ENCODE measurements around the gene TUBA1C.
A peak's percentile ranks its signal among the peaks of the same experiment; 100 is the strongest.

Gene TUBA1C

DNA sequence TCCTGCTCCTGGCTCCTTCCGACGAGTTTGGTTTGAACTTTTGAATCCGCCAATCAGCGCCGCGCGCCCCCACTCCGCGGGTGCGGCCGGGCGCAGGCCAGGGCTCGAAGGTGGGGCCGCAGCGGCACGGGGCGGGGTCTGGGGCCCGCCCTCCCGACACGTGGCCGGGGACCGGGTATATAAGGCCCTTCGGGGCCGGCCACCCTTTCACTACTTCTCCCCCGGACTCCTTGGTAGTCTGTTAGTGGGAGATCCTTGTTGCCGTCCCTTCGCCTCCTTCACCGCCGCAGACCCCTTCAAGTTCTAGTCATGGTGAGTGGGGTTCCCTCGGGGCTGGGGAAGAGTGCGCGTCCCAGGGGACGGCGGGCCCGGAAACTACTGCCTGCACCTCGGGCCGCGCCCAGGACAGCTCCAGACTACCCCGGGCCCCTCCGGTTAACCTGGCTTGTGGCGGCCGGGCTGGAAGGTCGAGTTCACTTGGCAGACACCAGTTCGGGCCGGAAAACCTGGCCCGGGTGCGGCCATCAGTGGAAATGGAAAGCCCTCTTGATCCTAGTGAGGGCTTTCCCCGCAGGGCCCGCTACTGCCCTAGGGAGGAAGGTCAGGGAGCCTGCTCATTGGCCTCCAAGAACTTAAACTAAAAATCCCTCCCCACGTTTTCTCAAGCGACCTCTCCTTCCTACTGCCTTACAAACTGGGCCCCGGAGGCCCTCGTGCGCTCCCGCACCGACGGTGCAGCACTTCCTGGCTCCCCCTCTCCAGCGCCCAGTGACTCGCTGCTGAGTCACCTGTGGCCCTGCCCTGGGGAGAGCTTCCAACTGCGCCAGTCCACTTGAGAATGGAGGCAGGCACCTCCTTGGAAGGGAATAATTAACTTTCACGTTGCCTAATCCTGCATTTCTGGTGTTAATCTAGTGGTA is at the start of gene TUBA1C (continued):
- TF ChIP-seq, protein P1, sequence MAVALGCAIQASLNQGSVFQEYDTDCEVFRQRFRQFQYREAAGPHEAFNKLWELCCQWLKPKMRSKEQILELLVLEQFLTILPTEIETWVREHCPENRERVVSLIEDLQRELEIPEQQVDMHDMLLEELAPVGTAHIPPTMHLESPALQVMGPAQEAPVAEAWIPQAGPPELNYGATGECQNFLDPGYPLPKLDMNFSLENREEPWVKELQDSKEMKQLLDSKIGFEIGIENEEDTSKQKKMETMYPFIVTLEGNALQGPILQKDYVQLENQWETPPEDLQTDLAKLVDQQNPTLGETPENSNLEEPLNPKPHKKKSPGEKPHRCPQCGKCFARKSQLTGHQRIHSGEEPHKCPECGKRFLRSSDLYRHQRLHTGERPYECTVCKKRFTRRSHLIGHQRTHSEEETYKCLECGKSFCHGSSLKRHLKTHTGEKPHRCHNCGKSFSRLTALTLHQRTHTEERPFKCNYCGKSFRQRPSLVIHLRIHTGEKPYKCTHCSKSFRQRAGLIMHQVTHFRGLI (tag by site-specific recombination; IDR thresholded peaks at IDR 0.05) = peak; percentile 9; the same call in 1 of the 2 replicates
- TF ChIP-seq KLF8 (tag by site-specific recombination; IDR thresholded peaks at IDR 0.05) (peak; percentile 58), ZNF747 (tag by site-specific recombination; IDR thresholded peaks at IDR 0.05) (no peak), EGR2 (tag by site-specific recombination; IDR thresholded peaks at IDR 0.05; ENCODE audit: low read depth) (no peak; the same call in 1 of the 2 replicates), ZNF394 (tag by site-specific recombination; IDR thresholded peaks at IDR 0.05; ENCODE audit: borderline replicate concordance) (peak; percentile 60), KLF1 (tag by site-specific recombination; IDR thresholded peaks at IDR 0.05) (peak; percentile 63; the same call in 1 of the 2 replicates), SALL2 (tag by site-specific recombination; IDR thresholded peaks at IDR 0.05; ENCODE audit: borderline replicate concordance) (no peak), GLI2 (tag by site-specific recombination; IDR thresholded peaks at IDR 0.05; ENCODE audit: borderline replicate concordance, low read depth) (no peak), SP3 (tag by site-specific recombination; IDR thresholded peaks at IDR 0.05) (0 out of 2 replicates have a peak, but pooled peaks have one; percentile 49), ZNF146 (tag by site-specific recombination; IDR thresholded peaks at IDR 0.05) (no peak; the same call in none of the 2 replicates), ZNF132 (tag by site-specific recombination; IDR thresholded peaks at IDR 0.05; ENCODE audit: borderline replicate concordance) (no peak), ZNF488 (tag by site-specific recombination; IDR thresholded peaks at IDR 0.05) (no peak), ZNF629 (tag by site-specific recombination; IDR thresholded peaks at IDR 0.05) (peak; percentile 75), ZSCAN5A (tag by site-specific recombination; IDR thresholded peaks at IDR 0.05) (no peak), ZNF366 (tag by site-specific recombination; conservative IDR thresholded peaks at IDR 0.05) (peak; percentile 75), ZFHX2 (tag by site-specific recombination; conservative IDR thresholded peaks at IDR 0.05) (peak; percentile 14; the same call in 1 of the 2 replicates), ZNF426 (tag by site-specific recombination; IDR thresholded peaks at IDR 0.05) (no peak), KLF9 (tag by site-specific recombination; IDR thresholded peaks at IDR 0.05; ENCODE audit: low read depth) (peak; percentile 75), SCRT1 (tag by site-specific recombination; IDR thresholded peaks at IDR 0.05; ENCODE audit: borderline replicate concordance) (peak; percentile 92), YY2 (tag by site-specific recombination; IDR thresholded peaks at IDR 0.05) (peak; percentile 53; the same call in 1 of the 2 replicates), FEZF1 (tag by site-specific recombination; IDR thresholded peaks at IDR 0.05) (no peak), ZSCAN23 (tag by site-specific recombination; IDR thresholded peaks at IDR 0.05) (peak; percentile 19; the same call in 1 of the 2 replicates), YY1 (tag by site-specific recombination; IDR thresholded peaks at IDR 0.05) (peak; percentile 67), ZNF707 (tag by site-specific recombination; IDR thresholded peaks at IDR 0.05) (no peak), ZNF555 (tag by site-specific recombination; conservative IDR thresholded peaks at IDR 0.05) (no peak), ZNF623 (tag by site-specific recombination; IDR thresholded peaks at IDR 0.05) (peak; percentile 17; the same call in 1 of the 2 replicates), ZNF670 (tag by site-specific recombination; IDR thresholded peaks at IDR 0.05; ENCODE audit: low read depth) (no peak)
- TF ChIP-seq, protein P2, sequence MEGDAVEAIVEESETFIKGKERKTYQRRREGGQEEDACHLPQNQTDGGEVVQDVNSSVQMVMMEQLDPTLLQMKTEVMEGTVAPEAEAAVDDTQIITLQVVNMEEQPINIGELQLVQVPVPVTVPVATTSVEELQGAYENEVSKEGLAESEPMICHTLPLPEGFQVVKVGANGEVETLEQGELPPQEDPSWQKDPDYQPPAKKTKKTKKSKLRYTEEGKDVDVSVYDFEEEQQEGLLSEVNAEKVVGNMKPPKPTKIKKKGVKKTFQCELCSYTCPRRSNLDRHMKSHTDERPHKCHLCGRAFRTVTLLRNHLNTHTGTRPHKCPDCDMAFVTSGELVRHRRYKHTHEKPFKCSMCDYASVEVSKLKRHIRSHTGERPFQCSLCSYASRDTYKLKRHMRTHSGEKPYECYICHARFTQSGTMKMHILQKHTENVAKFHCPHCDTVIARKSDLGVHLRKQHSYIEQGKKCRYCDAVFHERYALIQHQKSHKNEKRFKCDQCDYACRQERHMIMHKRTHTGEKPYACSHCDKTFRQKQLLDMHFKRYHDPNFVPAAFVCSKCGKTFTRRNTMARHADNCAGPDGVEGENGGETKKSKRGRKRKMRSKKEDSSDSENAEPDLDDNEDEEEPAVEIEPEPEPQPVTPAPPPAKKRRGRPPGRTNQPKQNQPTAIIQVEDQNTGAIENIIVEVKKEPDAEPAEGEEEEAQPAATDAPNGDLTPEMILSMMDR (tag by site-specific recombination; IDR thresholded peaks at IDR 0.05) = 0 out of 2 replicates have a peak, but pooled peaks have one; percentile 17
- TF ChIP-seq, protein P3, sequence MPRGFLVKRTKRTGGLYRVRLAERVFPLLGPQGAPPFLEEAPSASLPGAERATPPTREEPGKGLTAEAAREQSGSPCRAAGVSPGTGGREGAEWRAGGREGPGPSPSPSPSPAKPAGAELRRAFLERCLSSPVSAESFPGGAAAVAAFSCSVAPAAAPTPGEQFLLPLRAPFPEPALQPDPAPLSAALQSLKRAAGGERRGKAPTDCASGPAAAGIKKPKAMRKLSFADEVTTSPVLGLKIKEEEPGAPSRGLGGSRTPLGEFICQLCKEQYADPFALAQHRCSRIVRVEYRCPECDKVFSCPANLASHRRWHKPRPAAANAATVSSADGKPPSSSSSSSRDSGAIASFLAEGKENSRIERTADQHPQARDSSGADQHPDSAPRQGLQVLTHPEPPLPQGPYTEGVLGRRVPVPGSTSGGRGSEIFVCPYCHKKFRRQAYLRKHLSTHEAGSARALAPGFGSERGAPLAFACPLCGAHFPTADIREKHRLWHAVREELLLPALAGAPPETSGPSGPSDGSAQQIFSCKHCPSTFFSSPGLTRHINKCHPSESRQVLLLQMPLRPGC (tag by site-specific recombination; IDR thresholded peaks at IDR 0.05) = peak; percentile 4; the same call in 1 of the 2 replicates
- TF ChIP-seq, protein P4, sequence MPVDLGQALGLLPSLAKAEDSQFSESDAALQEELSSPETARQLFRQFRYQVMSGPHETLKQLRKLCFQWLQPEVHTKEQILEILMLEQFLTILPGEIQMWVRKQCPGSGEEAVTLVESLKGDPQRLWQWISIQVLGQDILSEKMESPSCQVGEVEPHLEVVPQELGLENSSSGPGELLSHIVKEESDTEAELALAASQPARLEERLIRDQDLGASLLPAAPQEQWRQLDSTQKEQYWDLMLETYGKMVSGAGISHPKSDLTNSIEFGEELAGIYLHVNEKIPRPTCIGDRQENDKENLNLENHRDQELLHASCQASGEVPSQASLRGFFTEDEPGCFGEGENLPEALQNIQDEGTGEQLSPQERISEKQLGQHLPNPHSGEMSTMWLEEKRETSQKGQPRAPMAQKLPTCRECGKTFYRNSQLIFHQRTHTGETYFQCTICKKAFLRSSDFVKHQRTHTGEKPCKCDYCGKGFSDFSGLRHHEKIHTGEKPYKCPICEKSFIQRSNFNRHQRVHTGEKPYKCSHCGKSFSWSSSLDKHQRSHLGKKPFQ (tag by site-specific recombination; IDR thresholded peaks at IDR 0.05) = peak; percentile 30; the same call in 1 of the 2 replicates
